Peyer's patch (tissue), 4 donors: ENCODE results near the gene ATP2C2.
"Not testable (repeated sequence)": the region's sequence is repeated elsewhere in the genome, so short reads cannot be mapped to it uniquely, and the experiment has no call there.

Source experiments
- CTCF ChIP-seq, 6 experiments: fragments of 450-650 bp in 4 of 6; fragments of 200-600 bp in 2 of 6; sonication (generic) in 1 of 6; IDR thresholded peaks; one replicate each; pipeline ENCODE4 v1.5.1; 2017 to 2019; ENCODE audit warnings: antibody characterized with exemption in 6 of 6, mild to moderate bottlenecking in 3 of 6, moderate library complexity in 1 of 6
- POLR2A ChIP-seq, 2 donors: fragments of 450-650 bp; IDR thresholded peaks; one replicate each; pipeline ENCODE4 v1.5.1; 2017; ENCODE audit warnings: antibody characterized with exemption in 2 of 2, mild to moderate bottlenecking in 2 of 2, moderate library complexity in 2 of 2

GRCh38 chr16:84420556-84420955 lies 52.2 kb downstream of the ATP2C2 start:
- not testable (repeated sequence) for TF ChIP-seq CTCF, POLR2A (IDR thresholded peaks at IDR 0.05)
